NK-92 (cell line): Measurements from ENCODE around the gene EMC9.
"Not testable (repeated sequence)": the region's sequence is repeated elsewhere in the genome, so short reads cannot be mapped to it uniquely, and the experiment has no call there.

Source experiments
- DNase-seq: peaks from one replicate; lab custom pipeline; 2025; ENCODE audit not compliant: unreplicated experiment; lab: John Stamatoyannopoulos, UW

The EMC9 gene

GRCh38 chr14:24110523-24110922, 30.9 kb downstream of the EMC9 start:
- DNase-seq = no peak

GRCh38 chr14:24110060-24110459, 31.3 kb downstream of the EMC9 start:
- DNase-seq = no peak

- no peak for DNase-seq
Measured at GRCh38 chr14:24108336-24108874, 33.0 kb downstream of the EMC9 start.

GRCh38 chr14:24106672-24107271, 34.6 kb downstream of the EMC9 start:
- DNase-seq = no peak

GRCh38 chr14:24105609-24106239, 35.7 kb downstream of the EMC9 start:
- not testable (repeated sequence) for DNase-seq

- DNase-seq = no peak
Measured at GRCh38 chr14:24103451-24103850, 37.9 kb downstream of the EMC9 start.

- no peak for DNase-seq
Measured at GRCh38 chr14:24102357-24103048, 38.9 kb downstream of the EMC9 start.

GRCh38 chr14:24100982-24101494, 40.4 kb downstream of the EMC9 start:
- DNase-seq = no peak

- DNase-seq = no peak
Measured at GRCh38 chr14:24100197-24100981, 41.0 kb downstream of the EMC9 start.

- DNase-seq = no peak
Measured at GRCh38 chr14:24098927-24099813, 42.2 kb downstream of the EMC9 start.

GRCh38 chr14:24098229-24098926, 43.0 kb downstream of the EMC9 start:
- DNase-seq = no peak

- DNase-seq = no peak
Measured at GRCh38 chr14:24096545-24097181, 44.7 kb downstream of the EMC9 start.

GRCh38 chr14:24095271-24096068, 45.9 kb downstream of the EMC9 start:
- DNase-seq = no peak

- DNase-seq = no peak
Measured at GRCh38 chr14:24094841-24095270, 46.5 kb downstream of the EMC9 start.

- no peak for DNase-seq
Measured at GRCh38 chr14:24093901-24094840, 47.2 kb downstream of the EMC9 start, which contains the start of gene PCK2. Gene PCK2 (plus strand): TSS chr14:24094311. CDS start chr14:24094406, 95 bp downstream.

- DNase-seq = no peak
Measured at GRCh38 chr14:24093207-24093900, 48.0 kb downstream of the EMC9 start.
